ENCODE data around the gene LRRC28.

The LRRC28 gene

DNA sequence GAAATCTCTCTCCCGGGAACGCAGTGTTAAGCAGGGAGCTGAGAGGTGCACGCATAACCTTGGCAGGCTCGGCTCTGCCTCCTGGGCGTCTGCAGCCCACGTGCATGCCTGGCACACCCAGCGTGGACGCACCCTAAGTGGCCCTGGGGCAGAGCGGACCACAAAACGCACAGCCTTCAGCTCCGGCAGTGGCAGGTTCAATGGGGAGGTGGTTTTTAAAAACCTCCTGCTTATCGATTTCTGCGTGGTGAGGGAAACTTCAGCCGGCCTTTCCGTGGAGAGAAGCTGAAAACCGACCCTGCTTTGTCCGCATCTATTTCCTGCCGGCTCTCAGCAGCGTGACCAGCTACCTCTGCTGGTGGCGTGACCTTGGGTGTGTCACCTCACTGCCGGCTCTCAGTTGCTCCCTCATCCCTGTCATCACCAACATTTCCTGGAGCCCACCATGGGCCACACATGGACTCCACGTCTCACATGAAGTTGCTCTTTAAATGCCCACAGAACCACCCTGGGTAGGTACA is 179.7 kb downstream of the LRRC28 start:
- no peak overlapping the region for H2BK12ac ChIP-seq (ENCODE audit: low read length)
- H4K8ac ChIP-seq (ENCODE audit: low read depth, low read length): no peak overlapping the region
- no peak overlapping the region for H3K4me3 ChIP-seq (ENCODE audit: low read depth, low read length)
- no peak overlapping the region for H4K12ac ChIP-seq (ENCODE audit: low read depth, low read length)
- H3K23ac ChIP-seq (ENCODE audit: low read length): no peak overlapping the region
- H3K27me3 ChIP-seq (ENCODE audit: insufficient read depth, low read length): no peaks in the 10 kb centered on the region
- H3K4me2 ChIP-seq (ENCODE audit: low read length): no peak overlapping the region
- peak overlapping the region; percentile 36 for H4K91ac ChIP-seq (ENCODE audit: low read depth, low read length)
- no peak overlapping the region for H3K4ac ChIP-seq (ENCODE audit: low read depth, low read length)
- peaks cover 3% of the 10 kb centered on the region for H3K9me3 ChIP-seq (ENCODE audit: insufficient read depth, low read depth, low read length)
- no peak overlapping the region for H3K27ac ChIP-seq (ENCODE audit: low read depth, low read length)
- peaks cover 17 to 18% of the 10 kb centered on the region in 2 experiments for H3K4me1 ChIP-seq (ENCODE audit: control insufficient read depth in 1 of 2, insufficient read depth in 2 of 2, low read length in 2 of 2)
- no peak overlapping the region for H2BK5ac ChIP-seq (ENCODE audit: low read depth, low read length, poor library complexity)
- no peak overlapping the region for H2BK120ac ChIP-seq (ENCODE audit: insufficient read depth, low read length, poor library complexity)
- H3K18ac ChIP-seq (ENCODE audit: low read length): no peak overlapping the region
- WGBS (ENCODE audit: extremely low coverage, insufficient coverage, insufficient read length): no CpG with 5 or more reads among the region's 22 CpGs
- H3K14ac ChIP-seq (ENCODE audit: low read length): no peak overlapping the region
- peaks cover 3% of the 10 kb centered on the region for H3K79me2 ChIP-seq (ENCODE audit: control insufficient read depth, insufficient read depth, low read length, poor library complexity)
- peaks cover 17% of the 10 kb centered on the region for H3K79me1 ChIP-seq (ENCODE audit: low read length)
- H2AFZ ChIP-seq (ENCODE audit: insufficient read depth, low read length, poor library complexity): no peak overlapping the region
- no peak for DNase-seq
- H3K9ac ChIP-seq (ENCODE audit: low read length): no peak overlapping the region
- H3K36me3 ChIP-seq (ENCODE audit: control insufficient read depth in 1 of 2, insufficient read depth in 2 of 2, low read length in 2 of 2): no peaks in the 10 kb centered on the region
- H2AK5ac ChIP-seq (ENCODE audit: low read length): no peak overlapping the region

DNA sequence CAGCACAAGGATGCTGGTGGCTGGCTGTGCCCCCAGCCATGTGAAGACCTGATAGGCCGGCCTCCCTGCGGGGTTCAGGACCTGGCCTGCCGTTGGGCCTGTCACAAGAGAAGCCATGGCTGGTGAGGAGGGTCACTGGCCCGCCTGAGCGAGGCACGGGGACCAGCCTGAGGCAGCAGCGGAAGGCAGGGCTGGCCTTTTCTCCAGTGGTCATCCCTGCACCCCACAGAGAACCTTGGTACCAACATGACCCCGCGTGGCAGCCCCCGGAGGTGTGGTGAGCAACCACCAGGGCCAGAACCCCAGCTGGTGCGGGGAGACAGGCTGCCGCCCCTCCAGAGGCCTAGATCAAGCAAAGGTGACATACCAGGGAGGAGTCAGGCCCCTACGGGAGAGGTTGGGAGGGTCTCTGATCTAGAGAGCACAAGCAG is 180.4 kb downstream of the LRRC28 start:
- Histone ChIP-seq H3K18ac (ENCODE audit: low read length) (no peak overlapping the region), H3K36me3 (ENCODE audit: control insufficient read depth in 1 of 2, insufficient read depth in 2 of 2, low read length in 2 of 2) (no peaks in the 10 kb centered on the region), H3K9ac (ENCODE audit: low read length) (no peak overlapping the region), H3K79me1 (ENCODE audit: low read length) (peaks cover 14% of the 10 kb centered on the region), H4K12ac (ENCODE audit: low read depth, low read length) (no peak overlapping the region), H3K9me3 (ENCODE audit: insufficient read depth, low read depth, low read length) (peaks cover 3% of the 10 kb centered on the region), H3K23ac (ENCODE audit: low read length) (no peak overlapping the region), H2BK120ac (ENCODE audit: insufficient read depth, low read length, poor library complexity) (no peak overlapping the region), H3K14ac (ENCODE audit: low read length) (peak overlapping the region; percentile 9), H4K8ac (ENCODE audit: low read depth, low read length) (no peak overlapping the region), H3K4ac (ENCODE audit: low read depth, low read length) (no peak overlapping the region), H3K4me3 (ENCODE audit: low read depth, low read length) (no peak overlapping the region), H3K4me2 (ENCODE audit: low read length) (no peak overlapping the region), H3K27me3 (ENCODE audit: insufficient read depth, low read length) (no peaks in the 10 kb centered on the region), H3K4me1 (ENCODE audit: control insufficient read depth in 1 of 2, insufficient read depth in 2 of 2, low read length in 2 of 2) (peaks cover 10 to 11% of the 10 kb centered on the region in 2 experiments), H2AFZ (ENCODE audit: insufficient read depth, low read length, poor library complexity) (no peak overlapping the region), H2BK12ac (ENCODE audit: low read length) (no peak overlapping the region), H3K79me2 (ENCODE audit: control insufficient read depth, insufficient read depth, low read length, poor library complexity) (peaks cover 3% of the 10 kb centered on the region), H4K91ac (ENCODE audit: low read depth, low read length) (peak overlapping the region; percentile 4), H2AK5ac (ENCODE audit: low read length) (peak overlapping the region; percentile 13), H3K27ac (ENCODE audit: low read depth, low read length) (no peak overlapping the region), H2BK5ac (ENCODE audit: low read depth, low read length, poor library complexity) (no peak overlapping the region)
- DNase-seq: no peak
- no CpG with 5 or more reads among the region's 13 CpGs for WGBS (ENCODE audit: extremely low coverage, insufficient coverage, insufficient read length)

GRCh38 chr15:99432271-99433025 is 181.2 kb downstream of the LRRC28 start:
- peak overlapping the region; percentile 42 for H2AK5ac ChIP-seq (ENCODE audit: low read length)
- H3K4ac ChIP-seq (ENCODE audit: low read depth, low read length): no peak overlapping the region
- peaks cover 7 to 8% of the 10 kb centered on the region in 2 experiments for H3K4me1 ChIP-seq (ENCODE audit: control insufficient read depth in 1 of 2, insufficient read depth in 2 of 2, low read length in 2 of 2)
- H3K4me3 ChIP-seq (ENCODE audit: low read depth, low read length): no peak overlapping the region
- no peaks in the 10 kb centered on the region for H3K36me3 ChIP-seq (ENCODE audit: control insufficient read depth in 1 of 2, insufficient read depth in 2 of 2, low read length in 2 of 2)
- no peak overlapping the region for H3K27ac ChIP-seq (ENCODE audit: low read depth, low read length)
- H2AFZ ChIP-seq (ENCODE audit: insufficient read depth, low read length, poor library complexity): no peak overlapping the region
- H3K9me3 ChIP-seq (ENCODE audit: insufficient read depth, low read depth, low read length): peaks cover 3% of the 10 kb centered on the region
- H3K79me2 ChIP-seq (ENCODE audit: control insufficient read depth, insufficient read depth, low read length, poor library complexity): peaks cover 3% of the 10 kb centered on the region
- H3K27me3 ChIP-seq (ENCODE audit: insufficient read depth, low read length): no peaks in the 10 kb centered on the region
- no peak overlapping the region for H3K14ac ChIP-seq (ENCODE audit: low read length)
- H3K9ac ChIP-seq (ENCODE audit: low read length): no peak overlapping the region
- DNase-seq: no peak
- no peak overlapping the region for H4K8ac ChIP-seq (ENCODE audit: low read depth, low read length)
- H3K23ac ChIP-seq (ENCODE audit: low read length): no peak overlapping the region
- H2BK5ac ChIP-seq (ENCODE audit: low read depth, low read length, poor library complexity): no peak overlapping the region
- H2BK12ac ChIP-seq (ENCODE audit: low read length): peak overlapping the region; percentile 75
- no peak overlapping the region for H4K12ac ChIP-seq (ENCODE audit: low read depth, low read length)
- peak overlapping the region; percentile 35 for H3K18ac ChIP-seq (ENCODE audit: low read length)
- peaks cover 14% of the 10 kb centered on the region for H3K79me1 ChIP-seq (ENCODE audit: low read length)
- H4K91ac ChIP-seq (ENCODE audit: low read depth, low read length): peak overlapping the region; percentile 67
- H2BK120ac ChIP-seq (ENCODE audit: insufficient read depth, low read length, poor library complexity): peak overlapping the region; percentile 70
- WGBS (ENCODE audit: extremely low coverage, insufficient coverage, insufficient read length): no CpG with 5 or more reads among the region's 15 CpGs
- H3K4me2 ChIP-seq (ENCODE audit: low read length): no peak overlapping the region

DNA sequence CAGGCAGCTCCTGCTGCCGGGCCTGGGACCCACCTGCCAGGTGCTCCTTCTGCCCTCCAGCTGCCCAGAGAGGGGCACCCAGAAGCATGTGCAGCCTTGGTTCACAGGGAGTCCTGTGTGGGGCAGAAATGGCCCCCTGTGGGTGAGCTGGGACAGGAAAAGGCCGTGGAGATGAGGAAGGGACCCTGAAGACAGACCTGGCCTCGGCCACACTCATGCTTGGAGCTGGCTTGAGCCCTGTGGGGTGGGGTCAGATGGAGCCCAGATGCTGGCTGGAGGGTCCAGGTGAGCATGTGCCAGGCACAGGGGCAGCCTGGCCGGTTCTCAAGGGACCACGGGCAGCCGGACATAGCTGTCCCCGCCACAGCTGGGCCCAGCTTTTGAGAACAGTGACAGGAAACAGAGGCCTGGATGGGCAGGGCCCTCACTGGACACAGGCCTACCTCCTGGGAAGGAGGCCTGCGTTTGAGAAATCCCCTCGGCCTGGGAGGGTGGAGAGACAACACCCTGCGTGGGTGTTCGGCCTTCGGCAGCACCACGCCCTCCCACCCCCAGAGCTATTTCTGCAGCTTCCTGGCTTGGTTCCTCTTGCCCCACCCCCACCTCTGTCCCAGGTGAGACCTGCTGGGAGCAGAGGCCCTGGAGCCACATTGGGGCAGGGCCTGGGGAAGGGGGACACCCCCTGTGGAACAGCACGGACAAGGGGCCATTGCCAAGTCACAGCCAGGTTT is 181.9 kb downstream of the LRRC28 start:
- peaks cover 15% of the 10 kb centered on the region for H3K79me1 ChIP-seq (ENCODE audit: low read length)
- H2BK120ac ChIP-seq (ENCODE audit: insufficient read depth, low read length, poor library complexity): peak overlapping the region; percentile 70
- H4K12ac ChIP-seq (ENCODE audit: low read depth, low read length): peak overlapping the region; percentile 56
- peak overlapping the region; percentile 75 for H4K8ac ChIP-seq (ENCODE audit: low read depth, low read length)
- H2BK12ac ChIP-seq (ENCODE audit: low read length): peak overlapping the region; percentile 75
- peak overlapping the region; percentile 39 for H3K4ac ChIP-seq (ENCODE audit: low read depth, low read length)
- peak overlapping the region; percentile 30 for H3K18ac ChIP-seq (ENCODE audit: low read length)
- no CpG with 5 or more reads among the region's 14 CpGs for whole genome bisulfite sequencing (ENCODE audit: extremely low coverage, insufficient coverage, insufficient read length)
- peaks cover 3% of the 10 kb centered on the region for H3K79me2 ChIP-seq (ENCODE audit: control insufficient read depth, insufficient read depth, low read length, poor library complexity)
- peak overlapping the region; percentile 67 for H4K91ac ChIP-seq (ENCODE audit: low read depth, low read length)
- no peak overlapping the region for H3K9ac ChIP-seq (ENCODE audit: low read length)
- no peaks in the 10 kb centered on the region for H3K27me3 ChIP-seq (ENCODE audit: insufficient read depth, low read length)
- H3K14ac ChIP-seq (ENCODE audit: low read length): peak overlapping the region; percentile 76
- no peak for DNase-seq
- no peak overlapping the region for H3K4me2 ChIP-seq (ENCODE audit: low read length)
- H3K4me1 ChIP-seq (ENCODE audit: control insufficient read depth in 1 of 2, insufficient read depth in 2 of 2, low read length in 2 of 2): peaks cover 8 to 12% of the 10 kb centered on the region in 2 experiments
- H3K23ac ChIP-seq (ENCODE audit: low read length): no peak overlapping the region
- H2AFZ ChIP-seq (ENCODE audit: insufficient read depth, low read length, poor library complexity): peak overlapping the region; percentile 38
- H3K9me3 ChIP-seq (ENCODE audit: insufficient read depth, low read depth, low read length): no peaks in the 10 kb centered on the region
- peak overlapping the region; percentile 42 for H2AK5ac ChIP-seq (ENCODE audit: low read length)
- H3K4me3 ChIP-seq (ENCODE audit: low read depth, low read length): no peak overlapping the region
- peak overlapping the region; percentile 3 for H2BK5ac ChIP-seq (ENCODE audit: low read depth, low read length, poor library complexity)
- H3K27ac ChIP-seq (ENCODE audit: low read depth, low read length): no peak overlapping the region
- H3K36me3 ChIP-seq (ENCODE audit: control insufficient read depth in 1 of 2, insufficient read depth in 2 of 2, low read length in 2 of 2): no peaks in the 10 kb centered on the region

Measured in trophoblast cell (in vitro differentiated cells and primary cell).